ENCODE results near the gene CHRDL2. TPM values are rescaled to one million over a fixed set of nuclear protein-coding genes. Genes with fewer than 3 reads are reported as not detected.
A peak's percentile ranks its signal among the peaks of the same experiment; 100 is the strongest.

The CHRDL2 gene
- total RNA-seq, 1 donor from 2014 or later: 1.4 TPM

GRCh38 chr11:74736031-74736430 is 4.8 kb upstream of the CHRDL2 start:
- H3K27me3 Mint-ChIP-seq: peaks cover 59% of the 10 kb centered on the region
- no peak overlapping the region for H3K27ac Mint-ChIP-seq
- H3K4me3 Mint-ChIP-seq: no peak overlapping the region

GRCh38 chr11:74735365-74735928 is 4.2 kb upstream of the CHRDL2 start:
- H3K4me1 Mint-ChIP-seq (ENCODE audit: unreplicated experiment): peaks cover 5% of the 10 kb centered on the region
- H3K9me3 Mint-ChIP-seq: no peaks in the 10 kb centered on the region
- DNase-seq (ENCODE audit: extremely low spot score, unreplicated experiment): no peak
- no peak overlapping the region for H3K27ac Mint-ChIP-seq
- no peaks in the 10 kb centered on the region for H3K36me3 Mint-ChIP-seq
- peaks cover 65% of the 10 kb centered on the region for H3K27me3 Mint-ChIP-seq
- TF ChIP-seq CTCF (conservative IDR thresholded peaks at IDR 0.05): no peak
- no peak overlapping the region for H3K4me3 Mint-ChIP-seq

More at GRCh38 chr11:74736031-74736430, 4.8 kb upstream of the CHRDL2 start:
- no peaks in the 10 kb centered on the region for H3K9me3 Mint-ChIP-seq
- H3K4me1 Mint-ChIP-seq (ENCODE audit: unreplicated experiment): peaks cover 5% of the 10 kb centered on the region
- no peak for DNase-seq (ENCODE audit: extremely low spot score, unreplicated experiment)
- TF ChIP-seq CTCF (conservative IDR thresholded peaks at IDR 0.05): no peak
- H3K36me3 Mint-ChIP-seq: no peaks in the 10 kb centered on the region

- no peak for TF ChIP-seq CTCF (conservative IDR thresholded peaks at IDR 0.05)
- Mint-ChIP-seq H3K36me3 (no peaks in the 10 kb centered on the region), H3K9me3 (no peaks in the 10 kb centered on the region), H3K27me3 (peaks cover 71% of the 10 kb centered on the region), H3K4me3 (no peak overlapping the region), H3K27ac (no peak overlapping the region), H3K4me1 (ENCODE audit: unreplicated experiment) (peaks cover 5% of the 10 kb centered on the region)
- no peak for DNase-seq (ENCODE audit: extremely low spot score, unreplicated experiment)
Measured at GRCh38 chr11:74734559-74734925, 3.3 kb upstream of the CHRDL2 start.

GRCh38 chr11:74730571-74731260 is 510 bp downstream of the CHRDL2 start:
- peaks cover 5% of the 10 kb centered on the region for H3K4me1 Mint-ChIP-seq (ENCODE audit: unreplicated experiment)
- no peak for DNase-seq (ENCODE audit: extremely low spot score, unreplicated experiment)
- peak overlapping the region; percentile 83 for H3K4me3 Mint-ChIP-seq
- no peak for TF ChIP-seq CTCF (conservative IDR thresholded peaks at IDR 0.05)
- peaks cover 85% of the 10 kb centered on the region for H3K27me3 Mint-ChIP-seq
- H3K27ac Mint-ChIP-seq: no peak overlapping the region
- no peaks in the 10 kb centered on the region for H3K36me3 Mint-ChIP-seq
- no peaks in the 10 kb centered on the region for H3K9me3 Mint-ChIP-seq

GRCh38 chr11:74729397-74729796 is 1.8 kb downstream of the CHRDL2 start:
- DNase-seq (ENCODE audit: extremely low spot score, unreplicated experiment): no peak
- Mint-ChIP-seq H3K36me3 (no peaks in the 10 kb centered on the region), H3K27ac (no peak overlapping the region), H3K4me3 (no peak overlapping the region), H3K9me3 (no peaks in the 10 kb centered on the region), H3K4me1 (ENCODE audit: unreplicated experiment) (no peaks in the 10 kb centered on the region), H3K27me3 (peaks cover 85% of the 10 kb centered on the region)
- no peak for TF ChIP-seq CTCF (conservative IDR thresholded peaks at IDR 0.05)

Data from type B pancreatic cell (in vitro differentiated cells).